ENCODE measurements around the gene C1orf146. TPM values are rescaled to one million over a fixed set of nuclear protein-coding genes. Genes with fewer than 3 reads are reported as not detected.

The C1orf146 gene
- total RNA-seq, 2 donors from 2014 or later: not detected

DNA sequence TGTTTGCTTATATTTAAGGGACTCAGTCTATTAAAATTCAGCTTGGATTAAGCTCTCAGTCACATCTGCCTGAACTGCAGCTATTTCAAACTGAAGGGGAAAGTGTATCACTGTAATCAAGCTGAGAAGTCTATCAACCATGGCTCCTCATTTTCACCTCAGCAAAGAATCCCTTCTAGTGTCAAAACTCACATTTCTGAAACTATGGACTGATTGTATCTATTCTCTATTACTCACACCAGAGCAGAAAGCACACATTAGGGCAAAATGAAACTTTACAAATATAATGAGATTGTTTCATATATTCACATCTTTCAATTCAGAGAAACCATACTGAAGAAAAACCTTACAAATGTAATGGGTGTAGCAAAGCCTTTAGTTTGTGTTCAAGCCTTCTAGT lies 14.6 kb upstream of the C1orf146 start:
- no peak for DNase-seq (ENCODE audit: low spot score)
- Histone ChIP-seq H3K27me3 (replicated peaks; ENCODE audit: insufficient read depth) (no peaks in the 10 kb centered on the region), H3K4me1 (ENCODE audit: control insufficient read depth in 1 of 2, low read depth in 2 of 2) (no peaks in the 10 kb centered on the region), H3K9me3 (peaks cover 4% of the 10 kb centered on the region), H3K4me3 (no peak overlapping the region), H3K36me3 (no peaks in the 10 kb centered on the region), H3K27ac (no peak overlapping the region)
- ATAC-seq (ENCODE audit: insufficient number of reproducible peaks, low FRiP score, low read depth): no peak
- TF ChIP-seq, protein P1, sequence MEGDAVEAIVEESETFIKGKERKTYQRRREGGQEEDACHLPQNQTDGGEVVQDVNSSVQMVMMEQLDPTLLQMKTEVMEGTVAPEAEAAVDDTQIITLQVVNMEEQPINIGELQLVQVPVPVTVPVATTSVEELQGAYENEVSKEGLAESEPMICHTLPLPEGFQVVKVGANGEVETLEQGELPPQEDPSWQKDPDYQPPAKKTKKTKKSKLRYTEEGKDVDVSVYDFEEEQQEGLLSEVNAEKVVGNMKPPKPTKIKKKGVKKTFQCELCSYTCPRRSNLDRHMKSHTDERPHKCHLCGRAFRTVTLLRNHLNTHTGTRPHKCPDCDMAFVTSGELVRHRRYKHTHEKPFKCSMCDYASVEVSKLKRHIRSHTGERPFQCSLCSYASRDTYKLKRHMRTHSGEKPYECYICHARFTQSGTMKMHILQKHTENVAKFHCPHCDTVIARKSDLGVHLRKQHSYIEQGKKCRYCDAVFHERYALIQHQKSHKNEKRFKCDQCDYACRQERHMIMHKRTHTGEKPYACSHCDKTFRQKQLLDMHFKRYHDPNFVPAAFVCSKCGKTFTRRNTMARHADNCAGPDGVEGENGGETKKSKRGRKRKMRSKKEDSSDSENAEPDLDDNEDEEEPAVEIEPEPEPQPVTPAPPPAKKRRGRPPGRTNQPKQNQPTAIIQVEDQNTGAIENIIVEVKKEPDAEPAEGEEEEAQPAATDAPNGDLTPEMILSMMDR (IDR thresholded peaks at IDR 0.05): no peak

DNA sequence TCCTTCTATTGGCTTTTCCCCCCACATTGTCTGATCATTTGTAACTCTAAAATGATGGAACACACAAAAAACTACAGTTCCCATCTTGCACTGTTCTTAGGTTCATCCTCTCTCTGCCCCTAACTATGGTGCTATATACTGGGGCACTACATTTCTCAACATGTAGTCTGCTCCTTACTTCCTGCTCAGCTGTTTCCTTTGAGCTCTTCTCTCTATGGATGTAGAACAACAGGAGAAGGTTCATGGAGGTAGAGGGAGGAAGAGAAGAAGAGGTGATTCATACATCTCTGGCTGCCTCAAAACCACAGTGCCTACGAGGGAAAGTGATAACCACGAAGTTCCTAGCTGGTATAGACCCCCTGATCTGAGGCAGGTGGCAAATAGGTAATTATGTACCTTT lies 7.0 kb upstream of the C1orf146 start:
- H3K27ac ChIP-seq: no peak overlapping the region
- H3K36me3 ChIP-seq: no peaks in the 10 kb centered on the region
- ATAC-seq (ENCODE audit: insufficient number of reproducible peaks, low FRiP score, low read depth): no peak
- H3K27me3 ChIP-seq (replicated peaks; ENCODE audit: insufficient read depth): no peaks in the 10 kb centered on the region
- H3K9me3 ChIP-seq: peaks cover 4% of the 10 kb centered on the region
- H3K4me3 ChIP-seq: no peak overlapping the region
- H3K4me1 ChIP-seq (ENCODE audit: control insufficient read depth in 1 of 2, low read depth in 2 of 2): no peaks in the 10 kb centered on the region
- no peak for DNase-seq (ENCODE audit: low spot score)
- TF ChIP-seq, protein P1 (IDR thresholded peaks at IDR 0.05): no peak

DNA sequence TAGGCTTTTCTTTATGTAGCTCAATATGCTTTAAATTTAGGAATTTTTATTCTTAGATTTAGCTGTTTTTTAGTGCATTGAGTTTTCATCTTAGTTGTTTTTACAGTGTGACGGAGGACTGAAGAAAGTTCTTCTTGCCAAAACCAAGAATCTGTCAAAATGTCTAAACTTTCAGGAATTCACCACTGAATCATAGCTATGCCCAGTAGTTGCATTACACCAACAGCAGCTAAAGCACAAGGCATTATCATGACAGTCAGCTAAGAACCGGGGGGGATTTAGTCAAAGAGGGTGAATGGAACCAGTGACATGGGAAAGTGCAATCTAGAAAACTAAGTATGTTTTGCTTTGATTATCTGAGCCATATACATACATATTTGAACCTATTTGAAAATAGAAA lies 6.5 kb upstream of the C1orf146 start:
- ATAC-seq (ENCODE audit: insufficient number of reproducible peaks, low FRiP score, low read depth) (no peak), DNase-seq (ENCODE audit: low spot score) (no peak)
- TF ChIP-seq, protein P1 (IDR thresholded peaks at IDR 0.05): no peak
- Histone ChIP-seq H3K27ac (no peak overlapping the region), H3K36me3 (no peaks in the 10 kb centered on the region), H3K4me3 (no peak overlapping the region), H3K9me3 (peaks cover 4% of the 10 kb centered on the region), H3K27me3 (replicated peaks; ENCODE audit: insufficient read depth) (no peaks in the 10 kb centered on the region), H3K4me1 (ENCODE audit: control insufficient read depth in 1 of 2, low read depth in 2 of 2) (no peaks in the 10 kb centered on the region)

DNA sequence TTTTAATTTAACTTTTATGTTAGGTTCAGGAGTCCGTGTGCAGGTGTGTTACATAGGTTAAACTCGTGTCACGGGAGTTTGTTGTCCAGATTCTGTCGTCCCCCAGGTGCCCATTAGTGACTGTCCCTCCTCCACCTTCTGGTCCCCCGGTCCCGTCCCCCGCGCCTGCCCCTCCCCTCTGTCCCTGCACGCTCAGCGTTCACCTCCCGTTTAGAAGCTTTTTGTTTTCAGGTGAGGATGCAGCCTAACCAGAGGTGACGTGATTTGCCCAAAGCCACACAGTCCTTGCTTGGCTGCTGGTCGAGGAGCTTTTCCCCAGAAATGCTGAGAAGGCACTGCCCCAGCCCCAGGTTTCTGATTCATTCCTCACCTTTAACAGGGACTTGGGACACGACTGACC lies 844 bp downstream of the C1orf146 start:
- ATAC-seq (ENCODE audit: insufficient number of reproducible peaks, low FRiP score, low read depth): no peak
- no peak for DNase-seq (ENCODE audit: low spot score)

DNA sequence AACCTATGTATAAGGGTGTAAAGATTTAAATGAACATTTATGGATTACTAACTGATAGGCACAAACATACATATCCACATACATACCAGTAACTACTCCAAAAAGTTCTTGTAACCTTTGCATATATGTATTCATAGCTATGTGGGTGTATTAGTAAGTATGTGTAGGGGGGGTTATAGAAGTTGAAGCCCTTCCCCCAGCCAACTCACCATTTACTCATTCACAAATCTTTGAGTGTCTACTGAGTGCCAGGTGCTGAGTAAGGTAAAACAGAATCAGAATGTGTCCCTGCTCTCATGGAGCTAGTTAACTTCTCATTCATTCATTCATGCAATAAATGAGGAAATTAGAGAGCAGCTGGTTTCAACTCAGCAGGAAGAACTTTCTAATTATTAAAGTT lies 1.3 kb downstream of the C1orf146 start:
- no peaks in the 10 kb centered on the region for H3K36me3 ChIP-seq
- no peaks in the 10 kb centered on the region for H3K27me3 ChIP-seq (replicated peaks; ENCODE audit: insufficient read depth)
- TF ChIP-seq, protein P1 (IDR thresholded peaks at IDR 0.05): no peak
- H3K9me3 ChIP-seq: no peaks in the 10 kb centered on the region
- no peak overlapping the region for H3K4me3 ChIP-seq
- DNase-seq (ENCODE audit: low spot score): no peak
- no peak for ATAC-seq (ENCODE audit: insufficient number of reproducible peaks, low FRiP score, low read depth)
- H3K27ac ChIP-seq: no peak overlapping the region
- no peaks in the 10 kb centered on the region for H3K4me1 ChIP-seq (ENCODE audit: control insufficient read depth in 1 of 2, low read depth in 2 of 2)

More for the DNA sequence above, 844 bp downstream of the C1orf146 start:
- H3K27ac ChIP-seq: no peak overlapping the region
- TF ChIP-seq, protein P1 (IDR thresholded peaks at IDR 0.05): no peak
- no peaks in the 10 kb centered on the region for H3K4me1 ChIP-seq (ENCODE audit: control insufficient read depth in 1 of 2, low read depth in 2 of 2)
- H3K4me3 ChIP-seq: no peak overlapping the region
- no peaks in the 10 kb centered on the region for H3K27me3 ChIP-seq (replicated peaks; ENCODE audit: insufficient read depth)
- no peaks in the 10 kb centered on the region for H3K9me3 ChIP-seq
- H3K36me3 ChIP-seq: no peaks in the 10 kb centered on the region
